Measurements from ENCODE around the gene CBLN1.
"Not testable (repeated sequence)": the region's sequence is repeated elsewhere in the genome, so short reads cannot be mapped to it uniquely, and the experiment has no call there.

Gene CBLN1

DNA sequence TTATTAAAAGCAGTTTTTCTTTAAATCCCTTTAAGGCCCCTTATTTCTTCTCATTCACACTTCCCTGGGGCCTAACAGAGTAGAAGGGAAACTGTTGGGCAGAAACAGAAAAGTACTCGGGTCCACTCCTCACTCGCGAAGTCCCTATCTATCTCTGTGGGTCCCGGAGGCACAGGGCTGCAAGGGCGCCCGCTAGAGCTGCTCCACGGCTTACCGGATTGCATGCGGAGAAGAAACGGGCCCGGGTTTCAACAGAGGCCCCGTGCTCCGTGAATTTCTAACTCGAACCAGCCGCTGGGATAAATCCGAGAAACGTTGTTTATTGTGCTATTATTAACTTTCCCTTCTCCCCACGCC lies 4.3 kb downstream of the CBLN1 start:
- DNase-seq = no peak

DNA sequence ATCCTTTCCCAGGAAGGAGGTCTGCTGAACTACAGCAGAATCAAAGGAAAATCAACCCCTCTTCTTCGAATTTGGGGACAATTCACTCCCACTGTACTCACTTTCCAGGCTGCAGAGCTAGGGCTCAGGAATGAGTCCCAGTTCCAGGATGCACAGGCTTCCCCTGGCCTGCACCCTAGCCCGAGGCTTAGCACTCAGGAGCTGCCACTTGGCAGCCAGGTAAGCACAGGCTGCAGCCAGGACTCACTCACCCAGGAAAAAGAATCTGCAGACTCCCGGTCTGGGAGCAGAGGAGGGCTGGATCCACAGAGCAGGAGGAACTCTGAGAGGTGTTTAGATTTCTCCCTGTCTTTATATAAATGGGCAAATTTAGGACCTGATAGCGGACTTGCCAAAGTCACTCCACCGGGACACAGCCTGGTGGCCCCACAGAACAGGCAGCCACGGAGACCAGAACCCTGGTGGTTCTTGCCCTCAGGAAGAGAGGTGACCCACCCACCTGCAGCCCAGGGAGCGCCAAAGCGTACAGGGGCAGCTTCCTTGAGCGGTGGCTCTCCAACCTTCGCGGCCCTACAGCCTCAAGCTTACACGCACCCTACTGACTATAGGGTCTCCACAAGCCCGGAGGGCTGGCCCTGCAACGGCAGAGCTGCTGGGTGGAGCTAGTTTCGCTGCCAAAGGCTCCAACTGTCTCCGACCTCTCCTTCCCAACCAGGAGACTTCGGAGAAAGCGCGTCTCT lies 4.8 kb downstream of the CBLN1 start:
- DNase-seq = no peak

DNA sequence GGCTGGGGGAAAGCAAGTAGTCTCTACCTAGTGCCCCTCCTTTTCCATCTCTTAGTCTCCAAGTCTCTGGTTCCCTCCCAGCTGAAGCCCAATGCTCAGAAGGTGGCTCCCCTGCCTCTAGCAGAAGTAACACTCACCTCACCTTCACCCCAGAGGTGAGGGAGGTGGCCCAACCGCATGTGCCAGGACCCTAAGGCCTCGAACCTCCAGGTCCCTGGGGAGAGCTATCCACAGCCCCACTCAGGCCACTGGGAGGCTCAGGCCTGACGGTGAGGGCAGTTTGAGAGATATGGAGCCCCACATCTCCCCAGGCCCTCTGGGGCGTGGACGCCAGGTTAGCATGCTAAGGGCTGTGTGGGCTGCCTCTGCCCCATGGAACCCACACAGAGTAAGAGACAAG lies 5.8 kb downstream of the CBLN1 start:
- no peak for DNase-seq

DNA sequence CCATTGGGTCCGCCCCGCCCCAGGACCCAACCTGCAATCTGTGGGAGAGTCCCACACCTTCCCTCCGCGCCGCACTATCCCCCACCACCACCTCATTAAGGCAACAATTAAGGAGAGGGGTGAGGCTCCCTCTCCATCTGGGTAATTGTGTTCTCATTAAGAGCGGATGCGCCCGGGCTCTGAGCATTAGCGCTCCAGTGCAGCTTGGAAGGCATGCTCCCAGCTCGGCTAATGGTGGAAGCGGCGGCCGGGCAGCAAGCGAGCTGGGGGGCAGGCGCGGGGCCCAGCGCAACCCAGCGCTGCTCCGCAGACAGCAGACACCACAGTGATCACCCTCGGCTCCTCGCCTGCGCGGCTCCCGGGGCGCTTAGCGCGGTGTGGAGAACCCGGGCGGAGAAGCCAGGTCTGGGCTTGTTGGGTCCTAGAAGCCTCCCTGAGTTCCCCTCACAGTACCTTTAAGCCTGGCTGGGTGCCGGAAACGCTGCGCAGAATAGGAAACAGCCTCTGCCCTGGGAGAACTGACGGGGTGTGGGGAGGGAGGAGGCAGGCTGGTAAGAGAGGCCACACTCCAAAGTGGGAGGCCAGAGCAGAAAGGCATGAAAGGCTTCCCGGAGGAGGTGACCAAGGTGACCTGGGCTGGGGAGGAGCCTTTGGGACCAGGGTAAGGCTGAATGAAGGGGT lies 6.4 kb downstream of the CBLN1 start:
- DNase-seq = no peak

DNA sequence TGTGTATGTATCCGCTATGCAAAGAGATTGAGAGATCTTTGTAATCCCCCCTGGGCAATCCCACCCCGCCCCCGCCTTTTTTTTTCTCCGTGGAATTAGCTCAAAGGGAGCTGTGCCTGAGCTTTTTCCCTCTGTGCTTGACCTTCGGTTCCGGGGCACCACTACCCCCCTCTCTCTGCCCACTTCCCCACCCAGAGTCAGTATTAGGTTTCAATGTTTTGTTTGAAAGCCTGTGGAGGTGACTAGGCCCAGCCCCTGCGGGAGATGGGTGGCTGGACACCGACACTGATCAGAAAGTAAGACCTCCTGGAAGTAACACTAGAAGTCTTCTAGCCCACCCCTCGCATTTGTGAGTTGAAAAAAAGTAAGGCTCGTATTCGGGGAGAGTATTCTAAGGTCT lies 7.0 kb downstream of the CBLN1 start:
- no peak for DNase-seq

DNA sequence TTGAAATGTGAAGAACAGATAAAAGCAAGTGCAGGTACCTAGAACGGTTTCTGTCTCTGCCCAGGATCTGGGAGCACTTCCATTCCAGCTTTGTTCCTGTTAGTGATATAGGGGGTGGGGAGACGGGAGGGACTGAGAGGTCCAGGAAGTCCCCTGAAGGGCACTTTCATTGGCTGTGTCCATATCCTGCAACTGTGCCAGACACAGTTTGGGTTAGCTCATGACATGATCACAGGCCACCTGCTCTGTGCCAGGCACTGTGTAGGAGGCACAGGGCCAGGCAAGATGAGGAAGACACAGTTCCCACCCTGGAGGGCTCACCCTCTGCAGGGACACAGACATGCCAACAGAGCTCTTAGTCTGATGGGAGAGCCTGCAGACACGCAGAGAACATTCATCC lies 7.9 kb downstream of the CBLN1 start:
- DNase-seq = no peak

DNA sequence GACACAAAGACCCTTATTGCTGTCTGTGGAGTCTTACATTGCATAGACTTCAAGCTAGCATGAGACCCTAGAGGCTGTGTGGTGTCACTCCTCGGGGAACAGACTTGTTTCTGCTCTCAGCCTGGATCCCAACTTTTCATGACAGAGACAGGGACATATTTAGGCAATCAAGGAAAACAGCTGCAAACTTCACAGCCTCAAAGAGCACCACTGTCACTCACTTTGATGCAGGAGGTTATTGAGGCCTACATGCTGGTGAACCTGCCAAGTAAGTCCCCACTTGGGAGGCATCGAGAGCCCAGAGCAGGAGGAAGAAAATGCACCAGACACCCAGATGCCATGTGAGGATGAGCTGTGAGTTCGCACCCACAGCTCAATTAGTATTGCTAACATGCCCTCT lies 10.3 kb downstream of the CBLN1 start:
- DNase-seq = no peak

DNA sequence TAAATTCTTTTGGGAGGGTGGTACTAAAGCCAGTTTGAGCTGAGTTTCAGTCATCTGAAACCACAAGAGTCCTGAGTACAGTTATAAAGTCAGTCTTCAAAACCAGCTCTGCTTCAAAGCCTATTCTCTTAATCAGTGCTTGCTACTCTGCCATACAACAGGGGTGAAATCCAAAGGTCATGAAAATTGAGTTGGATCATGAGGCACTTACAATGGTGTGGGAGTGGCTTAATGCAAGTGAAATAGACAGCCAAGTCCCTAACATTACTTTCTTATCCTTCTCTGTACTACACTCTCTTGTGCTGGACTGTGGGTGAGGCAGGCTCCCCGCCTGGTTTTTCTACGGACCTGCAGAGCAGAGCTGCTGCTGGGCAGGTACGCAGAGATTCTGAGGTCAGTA lies 12.4 kb downstream of the CBLN1 start:
- DNase-seq = no peak

DNA sequence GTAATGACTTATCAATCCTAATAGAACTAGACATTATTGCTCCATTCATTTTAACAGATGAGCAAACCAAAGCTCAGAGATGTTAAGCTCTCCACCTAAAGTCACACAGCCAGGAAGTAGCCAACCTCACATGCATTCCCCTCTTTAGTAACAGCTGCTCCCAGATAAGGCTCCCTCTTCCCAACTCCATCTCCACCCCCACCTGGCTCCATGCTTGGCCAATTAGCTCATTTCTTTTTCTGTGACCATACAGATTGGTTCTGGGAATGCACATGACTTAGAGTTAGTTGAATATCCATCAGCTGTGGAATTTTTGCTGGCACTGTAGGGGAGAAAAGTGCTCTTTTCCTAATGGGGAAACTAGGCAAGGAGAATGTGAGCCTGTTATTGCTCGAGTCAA lies 13.0 kb downstream of the CBLN1 start:
- no peak for DNase-seq

DNA sequence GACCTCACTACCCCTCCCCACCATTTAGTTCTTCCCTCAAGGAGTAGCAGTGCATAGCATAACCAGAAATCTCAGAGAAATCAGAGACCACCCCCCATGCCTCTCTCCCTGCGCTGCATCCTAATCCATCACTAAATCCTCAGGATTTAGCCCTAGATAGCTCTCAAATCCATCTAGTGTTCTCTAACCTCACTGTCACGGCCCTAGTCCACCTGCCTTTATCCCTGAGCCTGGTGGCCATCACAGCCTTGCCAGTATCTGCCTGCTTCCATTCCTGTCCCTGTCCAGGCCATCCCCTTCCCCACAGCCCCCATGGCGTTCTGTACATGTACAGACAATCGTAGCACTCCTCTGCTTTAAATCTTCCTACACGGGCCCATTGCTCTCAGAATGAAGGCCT lies 19.1 kb downstream of the CBLN1 start:
- DNase-seq = no peak

DNA sequence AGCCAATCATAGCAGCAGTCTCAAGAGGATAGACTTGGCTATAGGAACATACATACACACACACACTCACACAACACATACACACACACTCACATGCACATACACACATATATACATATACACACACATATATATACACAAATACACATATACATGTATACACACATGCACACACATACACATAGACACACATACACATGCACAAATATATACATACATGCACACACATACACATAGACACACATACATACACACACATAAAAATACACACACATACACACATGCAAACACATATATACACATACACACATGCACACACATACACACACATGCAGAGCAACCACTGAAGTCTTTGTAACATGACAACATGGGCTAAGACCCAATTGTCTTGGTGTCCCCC lies 19.7 kb downstream of the CBLN1 start:
- DNase-seq = no peak

DNA sequence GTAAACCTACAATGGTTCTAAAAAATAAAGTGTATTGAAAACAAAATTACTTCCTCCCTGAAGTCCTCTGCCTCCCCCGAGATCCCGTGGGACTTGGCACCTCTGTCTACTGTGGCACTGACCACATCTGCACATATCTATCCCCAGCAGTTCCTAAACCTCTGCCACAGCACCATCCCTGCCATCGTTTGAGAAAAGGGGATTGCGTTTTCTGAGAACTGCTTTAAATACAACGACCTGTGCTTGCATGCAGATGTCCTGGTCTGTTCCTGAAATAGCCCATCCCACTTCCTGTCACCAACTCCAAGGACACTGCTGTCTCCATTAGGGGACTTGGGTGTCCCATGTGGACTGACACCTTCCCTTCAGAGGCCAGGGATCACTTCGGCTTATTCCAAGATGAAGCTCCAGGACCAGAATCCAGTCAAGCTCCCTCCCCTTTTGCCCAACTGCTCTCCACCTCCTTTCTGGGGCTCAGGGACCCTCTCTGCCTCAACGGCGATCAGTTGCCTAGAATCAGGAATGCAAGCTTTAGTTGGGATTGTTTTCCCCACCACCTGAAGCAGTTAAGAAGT lies 20.6 kb downstream of the CBLN1 start:
- no peak for DNase-seq

DNA sequence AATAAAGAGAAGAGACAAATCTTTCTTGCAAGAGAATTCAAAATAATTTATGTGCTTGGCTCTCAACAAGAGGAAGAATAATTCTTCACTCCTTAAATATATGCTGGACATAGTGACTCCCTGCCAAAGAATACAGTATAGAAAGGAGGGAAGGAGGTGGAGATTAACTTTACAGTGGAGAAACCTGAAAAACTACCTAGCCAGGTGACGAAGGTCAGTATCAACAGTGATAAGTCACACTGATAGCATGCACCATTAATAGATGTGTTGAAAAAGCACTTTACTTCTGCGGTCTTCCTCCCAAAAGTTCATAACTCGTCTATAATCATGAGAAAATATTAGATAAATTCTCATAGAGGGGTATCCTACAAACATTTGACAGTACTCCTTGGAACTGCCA lies 21.4 kb downstream of the CBLN1 start:
- no peak for DNase-seq

DNA sequence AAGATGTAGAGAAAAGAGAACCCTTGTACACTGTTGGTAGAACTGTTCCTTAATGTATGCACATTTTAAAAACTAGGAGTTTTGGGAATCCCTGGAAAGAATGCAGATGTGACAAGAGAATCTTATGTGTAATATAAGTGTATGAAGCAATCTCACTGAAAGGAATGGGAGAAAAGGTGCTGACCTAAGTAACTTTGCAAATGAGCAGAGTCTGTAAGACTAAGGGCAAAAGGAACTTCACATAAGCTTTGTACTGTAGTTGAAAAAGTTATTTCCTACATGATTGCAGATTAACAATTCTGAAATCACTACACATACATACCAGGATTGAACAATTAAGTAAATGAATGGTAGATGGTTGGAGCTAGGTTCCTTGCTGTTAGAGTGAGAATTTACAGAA lies 22.3 kb downstream of the CBLN1 start:
- DNase-seq = no peak

DNA sequence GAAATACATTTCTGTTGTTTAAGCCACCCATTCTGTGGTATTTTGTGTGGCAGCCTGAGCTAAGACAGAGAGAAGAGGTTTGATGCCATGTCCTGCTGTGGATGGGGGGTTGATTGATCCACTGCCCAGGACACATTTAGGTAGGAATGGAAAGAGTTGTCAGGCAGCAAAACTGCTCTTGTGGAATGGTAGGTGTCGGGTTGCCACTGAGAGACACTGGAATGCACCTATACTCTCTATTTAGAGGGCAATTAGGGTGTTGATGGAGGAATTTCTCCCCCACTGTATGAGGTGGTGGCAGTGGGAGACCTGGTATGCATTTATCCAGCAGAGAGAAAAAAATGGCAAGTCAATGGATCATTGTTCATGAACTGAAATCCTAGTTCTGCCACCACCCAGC lies 30.9 kb downstream of the CBLN1 start:
- no peak for DNase-seq

DNA sequence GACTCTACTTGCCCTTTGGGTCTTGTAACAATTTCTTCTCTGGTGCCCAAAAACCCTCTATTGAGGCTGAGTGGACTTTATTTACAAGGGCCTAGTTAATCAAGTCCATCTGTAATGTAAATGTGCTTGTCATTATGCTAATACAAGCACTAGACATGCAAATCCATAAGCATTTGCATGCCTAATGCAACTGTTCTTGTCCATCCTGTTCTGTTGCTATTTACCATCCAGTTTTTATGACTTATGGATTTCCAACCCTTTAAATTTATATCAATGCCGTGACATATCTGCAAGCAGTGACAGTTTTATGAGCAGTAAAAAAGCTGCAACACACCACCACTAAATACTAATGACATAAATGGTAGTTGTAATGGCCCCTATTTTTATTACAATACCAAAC lies 33.4 kb downstream of the CBLN1 start:
- no peak for DNase-seq

DNA sequence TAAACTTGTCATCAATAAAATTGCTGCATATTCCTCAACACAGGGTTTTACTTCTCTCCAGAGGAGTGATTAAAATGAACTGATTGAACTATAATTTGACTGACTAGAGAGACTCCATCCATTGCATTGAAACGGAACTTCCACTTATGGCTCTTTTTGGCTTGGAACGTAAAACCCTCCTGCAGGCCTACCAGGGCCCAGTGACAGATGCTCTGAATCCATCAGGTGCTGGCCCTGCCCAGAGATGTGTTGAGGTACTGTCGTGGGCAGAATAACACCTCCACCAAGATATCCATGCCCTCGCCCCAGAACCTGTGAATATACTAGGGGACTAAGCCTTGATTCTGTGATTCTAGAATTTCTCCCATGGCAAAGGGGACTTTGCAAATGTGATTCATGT lies 45.4 kb downstream of the CBLN1 start:
- DNase-seq = no peak

DNA sequence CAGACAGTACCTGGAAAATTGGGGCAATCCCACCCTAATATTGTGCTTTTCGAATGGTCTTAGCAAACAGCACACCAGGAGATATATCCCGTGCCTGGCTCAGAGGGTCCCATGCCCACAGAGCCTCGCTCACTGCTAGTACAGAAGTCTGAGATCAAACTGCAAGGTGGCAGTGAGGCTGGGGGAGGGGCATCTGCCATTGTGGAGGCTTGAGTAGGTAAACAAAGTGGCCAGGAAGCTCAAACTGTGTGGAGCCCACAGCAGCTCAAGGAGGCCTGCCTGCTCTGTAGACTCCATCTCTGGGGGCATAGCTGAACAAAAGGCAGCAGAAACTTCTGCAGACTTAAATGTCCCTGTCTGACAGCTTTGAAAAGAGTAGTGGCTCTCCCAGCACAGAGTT lies 53.3 kb downstream of the CBLN1 start:
- DNase-seq = not testable (repeated sequence)
